MM.1S (cell line): ENCODE results near the gene AUTS2.

Source experiments
- DNase-seq: peaks from one replicate; pipeline ENCODE4 v3.0.0-alpha.2; 2015
- H2AFZ ChIP-seq: fragments of 300-600 bp; sonication (generic); 2 replicates; pipeline ENCODE4 v1.6.0; 2016; ENCODE audit warnings: antibody characterized with exemption, low read length
- H3F3A ChIP-seq: fragments of 300-600 bp; sonication (generic); 2 replicates; pipeline ENCODE4 v1.6.1; 2016; ENCODE audit warnings: mild to moderate bottlenecking, antibody characterized with exemption, low read length, moderate library complexity, mixed read lengths; ENCODE audit not compliant: insufficient read depth
- H3K27ac ChIP-seq: fragments of 300-600 bp; sonication (generic); 2 replicates; pipeline ENCODE4 v1.5.1; 2016; ENCODE audit warnings: mild to moderate bottlenecking, low read length
- H3K27me3 ChIP-seq: fragments of 300-600 bp; sonication (generic); replicated peaks from 2 replicates; pipeline ENCODE4 v1.6.0; 2016; ENCODE audit warnings: low read length; ENCODE audit not compliant: insufficient read depth
- H3K36me3 ChIP-seq: fragments of 300-600 bp; sonication (generic); replicated peaks from 2 replicates; pipeline ENCODE4 v1.6.1; 2016; ENCODE audit warnings: mild to moderate bottlenecking, low read length, mixed read lengths; ENCODE audit not compliant: insufficient read depth
- H3K4me1 ChIP-seq: fragments of 300-600 bp; sonication (generic); 2 replicates; pipeline ENCODE4 v1.6.1; 2016; ENCODE audit warnings: low read length, mixed read lengths
- H3K4me2 ChIP-seq: fragments of 300-600 bp; sonication (generic); 2 replicates; pipeline ENCODE4 v1.6.0; 2016; ENCODE audit warnings: low read depth, low read length
- H3K4me3 ChIP-seq: fragments of 300-600 bp; sonication (generic); 2 replicates; pipeline ENCODE4 v1.5.1; 2016; ENCODE audit warnings: low read length, mixed read lengths
- H3K79me2 ChIP-seq: fragments of 300-600 bp; sonication (generic); 2 replicates; pipeline ENCODE4 v1.6.1; 2016; ENCODE audit warnings: mixed run types, low read length, mixed read lengths
- H3K9ac ChIP-seq: fragments of 300-600 bp; sonication (generic); 2 replicates; pipeline ENCODE4 v1.6.1; 2016; ENCODE audit warnings: low read length, mixed read lengths
- H3K9me2 ChIP-seq: fragments of 300-600 bp; sonication (generic); replicated peaks from 2 replicates; pipeline ENCODE4 v1.6.1; 2016; ENCODE audit warnings: mild to moderate bottlenecking, low read length, mixed read lengths; ENCODE audit not compliant: insufficient read depth
- H3K9me3 ChIP-seq: fragments of 300-600 bp; sonication (generic); replicated peaks from 2 replicates; pipeline ENCODE4 v1.6.1; 2016; ENCODE audit warnings: mild to moderate bottlenecking, low read length, mixed read lengths; ENCODE audit not compliant: insufficient read depth
- H4K20me1 ChIP-seq: fragments of 300-600 bp; sonication (generic); 2 replicates; pipeline ENCODE4 v1.6.1; 2016; ENCODE audit warnings: mild to moderate bottlenecking, low read length, moderate library complexity, mixed read lengths; ENCODE audit not compliant: insufficient read depth
- EZH2 ChIP-seq: fragments of 300-600 bp; sonication (generic); optimal IDR thresholded peaks from 2 replicates; pipeline ENCODE3; 2017; ENCODE audit warnings: low read depth, mild to moderate bottlenecking, antibody characterized with exemption, low read length, mixed read lengths
- EZH2phosphoT487 ChIP-seq: fragments of 300-600 bp; sonication (generic); IDR thresholded peaks from 2 replicates; pipeline ENCODE4 v1.6.1; 2018; ENCODE audit warnings: antibody characterized with exemption, low read length
- TF ChIP-seq, protein P1 (sequence below): fragments of 300-600 bp; sonication (generic); IDR thresholded peaks from 2 replicates; pipeline ENCODE4 v1.5.1; 2016; ENCODE audit warnings: antibody characterized with exemption, low read length, mixed read lengths

The AUTS2 gene

GRCh38 chr7:70572571-70572970, 974.3 kb downstream of the AUTS2 start:
- Histone ChIP-seq H3K9me2 (no peaks in the 10 kb centered on the region), H3K4me1 (no peaks in the 10 kb centered on the region), H3K9me3 (no peaks in the 10 kb centered on the region), H3K36me3 (no peaks in the 10 kb centered on the region), H3K27ac (no peak overlapping the region), H3K4me3 (no peak overlapping the region), H3K9ac (no peak overlapping the region), H3F3A (no peaks in the 10 kb centered on the region), H3K4me2 (no peak overlapping the region), H3K27me3 (no peaks in the 10 kb centered on the region), H2AFZ (no peak overlapping the region), H4K20me1 (no peaks in the 10 kb centered on the region), H3K79me2 (no peaks in the 10 kb centered on the region)
- DNase-seq, result no peak
- TF ChIP-seq, protein P1, sequence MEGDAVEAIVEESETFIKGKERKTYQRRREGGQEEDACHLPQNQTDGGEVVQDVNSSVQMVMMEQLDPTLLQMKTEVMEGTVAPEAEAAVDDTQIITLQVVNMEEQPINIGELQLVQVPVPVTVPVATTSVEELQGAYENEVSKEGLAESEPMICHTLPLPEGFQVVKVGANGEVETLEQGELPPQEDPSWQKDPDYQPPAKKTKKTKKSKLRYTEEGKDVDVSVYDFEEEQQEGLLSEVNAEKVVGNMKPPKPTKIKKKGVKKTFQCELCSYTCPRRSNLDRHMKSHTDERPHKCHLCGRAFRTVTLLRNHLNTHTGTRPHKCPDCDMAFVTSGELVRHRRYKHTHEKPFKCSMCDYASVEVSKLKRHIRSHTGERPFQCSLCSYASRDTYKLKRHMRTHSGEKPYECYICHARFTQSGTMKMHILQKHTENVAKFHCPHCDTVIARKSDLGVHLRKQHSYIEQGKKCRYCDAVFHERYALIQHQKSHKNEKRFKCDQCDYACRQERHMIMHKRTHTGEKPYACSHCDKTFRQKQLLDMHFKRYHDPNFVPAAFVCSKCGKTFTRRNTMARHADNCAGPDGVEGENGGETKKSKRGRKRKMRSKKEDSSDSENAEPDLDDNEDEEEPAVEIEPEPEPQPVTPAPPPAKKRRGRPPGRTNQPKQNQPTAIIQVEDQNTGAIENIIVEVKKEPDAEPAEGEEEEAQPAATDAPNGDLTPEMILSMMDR, result no peak
- no peak for TF ChIP-seq EZH2phosphoT487

GRCh38 chr7:70573071-70573661, 974.9 kb downstream of the AUTS2 start:
- no peak for DNase-seq
- Histone ChIP-seq H3K27me3 (no peaks in the 10 kb centered on the region), H3K9me2 (no peaks in the 10 kb centered on the region), H3K9me3 (no peaks in the 10 kb centered on the region), H3K36me3 (no peaks in the 10 kb centered on the region), H3K9ac (no peak overlapping the region), H4K20me1 (no peaks in the 10 kb centered on the region), H2AFZ (no peak overlapping the region), H3K4me2 (no peak overlapping the region), H3F3A (no peaks in the 10 kb centered on the region), H3K4me1 (no peaks in the 10 kb centered on the region), H3K27ac (no peak overlapping the region), H3K79me2 (no peaks in the 10 kb centered on the region), H3K4me3 (no peak overlapping the region)
- TF ChIP-seq EZH2phosphoT487, result no peak
- TF ChIP-seq, protein P1, result no peak
- TF ChIP-seq EZH2, result no peak

DNA sequence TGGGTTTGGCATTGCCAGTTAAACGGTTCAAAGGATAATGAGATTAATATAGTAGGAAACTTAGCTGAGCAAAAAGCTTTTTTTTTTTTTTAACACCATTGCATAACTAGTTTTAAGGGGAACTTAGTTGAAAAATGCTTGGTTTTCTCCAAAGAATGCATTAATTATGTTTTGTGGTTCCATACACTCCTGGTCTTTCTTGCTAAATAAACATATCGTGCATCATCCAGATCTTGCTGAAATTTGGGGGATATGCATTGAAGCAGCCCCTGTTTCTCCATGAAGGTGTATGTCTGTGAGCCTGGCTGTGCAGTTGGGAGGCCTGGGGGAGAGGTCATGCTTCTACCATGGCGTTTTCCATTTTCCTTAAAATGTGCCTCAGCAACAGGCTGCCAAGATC, 975.4 kb downstream of the AUTS2 start:
- Histone ChIP-seq H2AFZ (no peak overlapping the region), H3K36me3 (no peaks in the 10 kb centered on the region), H3K4me2 (no peak overlapping the region), H3K9me2 (no peaks in the 10 kb centered on the region), H3K4me1 (no peaks in the 10 kb centered on the region), H3K4me3 (no peak overlapping the region), H3K27me3 (no peaks in the 10 kb centered on the region), H3K9ac (no peak overlapping the region), H3K9me3 (no peaks in the 10 kb centered on the region), H4K20me1 (no peaks in the 10 kb centered on the region), H3K27ac (no peak overlapping the region), H3F3A (no peaks in the 10 kb centered on the region), H3K79me2 (no peaks in the 10 kb centered on the region)
- DNase-seq, result no peak
- TF ChIP-seq, protein P1, result no peak
- TF ChIP-seq EZH2, result no peak
- no peak for TF ChIP-seq EZH2phosphoT487
